Keratinocyte (primary cell): ENCODE results near the gene TBCD.
A peak's percentile ranks its signal among the peaks of the same experiment; 100 is the strongest.

Source experiments
- EZH2 ChIP-seq: IDR thresholded peaks from one replicate; pipeline ENCODE4 v1.6.1; 2012; ENCODE audit warnings: inconsistent platforms, mild to moderate bottlenecking, low read length, moderate library complexity
- TF ChIP-seq, protein P1 (sequence below), 3 experiments: IDR thresholded peaks in 1 of 3; conservative IDR thresholded peaks in 1 of 3; optimal IDR thresholded peaks in 1 of 3; 2 replicates in 2 of 3; 3 replicates in 1 of 3; pipeline versions ENCODE3 to v1.5.1; 2011; ENCODE audit warnings: low read length in 3 of 3, mild to moderate bottlenecking in 3 of 3, moderate library complexity in 2 of 3, control low read depth in 1 of 3, inconsistent platforms in 1 of 3; ENCODE audit not compliant: insufficient read depth in 2 of 3; ENCODE audit errors: extremely low read depth in 1 of 3

DNA sequence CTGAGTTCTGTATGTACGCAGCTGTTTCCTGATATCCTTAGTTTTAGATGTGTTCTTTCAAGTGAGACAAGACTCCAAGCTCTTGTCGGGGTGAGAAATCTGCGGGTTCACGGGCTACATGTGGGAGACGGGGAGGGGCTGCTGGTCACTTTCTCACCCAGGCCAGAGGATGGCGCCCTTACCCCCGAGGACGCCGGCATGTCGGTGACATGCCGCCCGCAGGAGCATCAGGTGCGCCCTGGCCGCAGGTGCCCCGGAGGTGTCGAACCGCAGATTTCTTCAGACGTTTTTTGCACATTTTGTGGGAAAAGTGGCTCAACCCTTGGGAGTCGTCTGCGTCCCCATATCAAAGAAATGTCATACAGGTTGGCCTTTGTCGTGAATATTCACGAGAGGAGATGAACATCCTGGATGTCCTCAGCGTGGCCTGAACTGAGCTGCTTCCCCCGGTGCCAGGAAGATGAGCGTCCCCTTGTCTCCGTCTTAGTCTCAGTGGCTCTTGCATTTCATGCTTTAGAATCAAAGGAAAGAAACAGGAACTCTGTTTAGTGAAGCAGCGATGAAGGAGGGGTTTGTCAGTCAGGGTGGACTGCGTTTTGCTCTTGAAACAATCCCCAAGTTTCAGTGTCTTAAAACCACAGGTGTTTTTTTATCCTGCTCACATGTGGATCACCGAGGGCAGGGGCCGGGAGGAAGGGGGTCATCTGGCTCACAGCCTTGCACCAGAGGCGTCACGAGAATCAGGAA, 163.3 kb downstream of the TBCD start:
- TF ChIP-seq EZH2, result no peak
- TF ChIP-seq, protein P1, sequence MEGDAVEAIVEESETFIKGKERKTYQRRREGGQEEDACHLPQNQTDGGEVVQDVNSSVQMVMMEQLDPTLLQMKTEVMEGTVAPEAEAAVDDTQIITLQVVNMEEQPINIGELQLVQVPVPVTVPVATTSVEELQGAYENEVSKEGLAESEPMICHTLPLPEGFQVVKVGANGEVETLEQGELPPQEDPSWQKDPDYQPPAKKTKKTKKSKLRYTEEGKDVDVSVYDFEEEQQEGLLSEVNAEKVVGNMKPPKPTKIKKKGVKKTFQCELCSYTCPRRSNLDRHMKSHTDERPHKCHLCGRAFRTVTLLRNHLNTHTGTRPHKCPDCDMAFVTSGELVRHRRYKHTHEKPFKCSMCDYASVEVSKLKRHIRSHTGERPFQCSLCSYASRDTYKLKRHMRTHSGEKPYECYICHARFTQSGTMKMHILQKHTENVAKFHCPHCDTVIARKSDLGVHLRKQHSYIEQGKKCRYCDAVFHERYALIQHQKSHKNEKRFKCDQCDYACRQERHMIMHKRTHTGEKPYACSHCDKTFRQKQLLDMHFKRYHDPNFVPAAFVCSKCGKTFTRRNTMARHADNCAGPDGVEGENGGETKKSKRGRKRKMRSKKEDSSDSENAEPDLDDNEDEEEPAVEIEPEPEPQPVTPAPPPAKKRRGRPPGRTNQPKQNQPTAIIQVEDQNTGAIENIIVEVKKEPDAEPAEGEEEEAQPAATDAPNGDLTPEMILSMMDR (optimal IDR thresholded peaks at IDR 0.05 in 1 of 3, IDR thresholded peaks at IDR 0.05 in 1 of 3, conservative IDR thresholded peaks at IDR 0.05 in 1 of 3; ENCODE audit: extremely low read depth in 1 of 3, insufficient read depth in 2 of 3, low read length in 3 of 3), result peak in 1 of 3 experiments; percentile 14
